ENCODE data around the gene SPHK2. TPM values are rescaled to one million over a fixed set of nuclear protein-coding genes. Genes with fewer than 3 reads are reported as not detected.
A peak's percentile ranks its signal among the peaks of the same experiment; 100 is the strongest.

The SPHK2 gene
- polyA plus RNA-seq, 1 of the 3 experiments (the other 2 are of a cell fraction): 14.8 TPM

DNA sequence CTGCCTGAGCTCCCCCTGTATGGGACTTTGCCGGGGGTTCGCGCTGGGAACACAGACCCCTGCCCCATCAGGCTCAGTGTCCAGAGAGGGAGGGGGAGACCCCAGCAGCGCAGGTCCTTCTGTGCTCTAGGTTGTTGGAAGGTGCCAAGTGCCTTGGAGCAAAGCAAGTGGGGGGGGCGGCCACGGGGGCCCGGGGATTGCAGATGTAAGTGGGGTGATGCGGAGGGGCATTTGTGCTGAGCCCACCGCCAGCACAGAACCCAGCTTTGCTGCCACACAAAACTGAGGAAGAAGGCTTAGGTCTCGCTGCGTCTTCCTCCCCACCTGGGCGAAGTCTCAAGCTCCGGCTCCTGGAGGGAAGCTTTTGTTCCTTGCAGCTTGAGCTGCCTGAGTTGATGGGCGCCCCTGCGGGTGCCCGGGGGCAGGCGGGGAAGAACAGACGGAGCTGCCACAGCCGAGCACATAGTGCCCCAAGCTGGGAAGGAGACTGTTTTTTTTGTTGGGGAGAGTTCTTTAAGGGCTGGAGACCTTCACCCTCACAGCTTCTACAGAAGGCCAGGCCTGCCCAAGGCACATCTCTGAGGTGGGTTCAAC is 55.0 kb downstream of the SPHK2 start:
- 92% methylated on average over 13 of the region's 19 CpGs for WGBS (ENCODE audit: low lambda C conversion rate)
- peaks cover 0 to 8% of the 10 kb centered on the region in 2 experiments; a peak in 1 of 4 replicates for H3K4me1 ChIP-seq (ENCODE audit: control insufficient read depth in 1 of 2, insufficient read depth in 2 of 2, low read depth in 1 of 2, low read length in 1 of 2)
- H3K27ac ChIP-seq (ENCODE audit: low read depth in 2 of 2, low read length in 1 of 2): no peak overlapping the region
- H3K4me2 ChIP-seq: no peak overlapping the region
- no peak overlapping the region for H3K9ac ChIP-seq
- ChIA-PET POLR2A (interaction anchor here (1.5 to 2.1 kb wide), 2 partner anchors 28 to 65 kb away, joined by 3 to 7 read pairs; partner anchors contain the start of gene CA11), CTCF (interaction anchor here (0.6 to 3.7 kb wide), 22 partner anchors 8 to 297 kb away, joined by 3 to 35 read pairs (median 4); partner anchors contain the start of genes BAX, CA11 and FUT2)
- H3K79me2 ChIP-seq (ENCODE audit: insufficient read depth): no peaks in the 10 kb centered on the region
- TF ChIP-seq, protein P1, sequence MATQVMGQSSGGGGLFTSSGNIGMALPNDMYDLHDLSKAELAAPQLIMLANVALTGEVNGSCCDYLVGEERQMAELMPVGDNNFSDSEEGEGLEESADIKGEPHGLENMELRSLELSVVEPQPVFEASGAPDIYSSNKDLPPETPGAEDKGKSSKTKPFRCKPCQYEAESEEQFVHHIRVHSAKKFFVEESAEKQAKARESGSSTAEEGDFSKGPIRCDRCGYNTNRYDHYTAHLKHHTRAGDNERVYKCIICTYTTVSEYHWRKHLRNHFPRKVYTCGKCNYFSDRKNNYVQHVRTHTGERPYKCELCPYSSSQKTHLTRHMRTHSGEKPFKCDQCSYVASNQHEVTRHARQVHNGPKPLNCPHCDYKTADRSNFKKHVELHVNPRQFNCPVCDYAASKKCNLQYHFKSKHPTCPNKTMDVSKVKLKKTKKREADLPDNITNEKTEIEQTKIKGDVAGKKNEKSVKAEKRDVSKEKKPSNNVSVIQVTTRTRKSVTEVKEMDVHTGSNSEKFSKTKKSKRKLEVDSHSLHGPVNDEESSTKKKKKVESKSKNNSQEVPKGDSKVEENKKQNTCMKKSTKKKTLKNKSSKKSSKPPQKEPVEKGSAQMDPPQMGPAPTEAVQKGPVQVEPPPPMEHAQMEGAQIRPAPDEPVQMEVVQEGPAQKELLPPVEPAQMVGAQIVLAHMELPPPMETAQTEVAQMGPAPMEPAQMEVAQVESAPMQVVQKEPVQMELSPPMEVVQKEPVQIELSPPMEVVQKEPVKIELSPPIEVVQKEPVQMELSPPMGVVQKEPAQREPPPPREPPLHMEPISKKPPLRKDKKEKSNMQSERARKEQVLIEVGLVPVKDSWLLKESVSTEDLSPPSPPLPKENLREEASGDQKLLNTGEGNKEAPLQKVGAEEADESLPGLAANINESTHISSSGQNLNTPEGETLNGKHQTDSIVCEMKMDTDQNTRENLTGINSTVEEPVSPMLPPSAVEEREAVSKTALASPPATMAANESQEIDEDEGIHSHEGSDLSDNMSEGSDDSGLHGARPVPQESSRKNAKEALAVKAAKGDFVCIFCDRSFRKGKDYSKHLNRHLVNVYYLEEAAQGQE (IDR thresholded peaks at IDR 0.05; ENCODE audit: low read depth, low read length): no peak
- no peaks in the 10 kb centered on the region for H3F3A ChIP-seq (replicated peaks; ENCODE audit: insufficient read depth)
- no peaks in the 10 kb centered on the region for H3K9me2 ChIP-seq
- H3K9me3 ChIP-seq: no peaks in the 10 kb centered on the region
- no peaks in the 10 kb centered on the region for H3K27me3 ChIP-seq (ENCODE audit: insufficient read depth)
- no peak overlapping the region for H3K4me3 ChIP-seq (ENCODE audit: low read depth in 2 of 2, low read length in 1 of 2)
- no peak for DNase-seq
- H4K20me1 ChIP-seq (ENCODE audit: insufficient read depth): no peaks in the 10 kb centered on the region
- H2AFZ ChIP-seq (ENCODE audit: low read depth): no peak overlapping the region
- no peaks in the 10 kb centered on the region for H3K36me3 ChIP-seq (replicated peaks in 1 of 2; ENCODE audit: control insufficient read depth in 1 of 2, insufficient read depth in 2 of 2, low read length in 1 of 2)

DNA sequence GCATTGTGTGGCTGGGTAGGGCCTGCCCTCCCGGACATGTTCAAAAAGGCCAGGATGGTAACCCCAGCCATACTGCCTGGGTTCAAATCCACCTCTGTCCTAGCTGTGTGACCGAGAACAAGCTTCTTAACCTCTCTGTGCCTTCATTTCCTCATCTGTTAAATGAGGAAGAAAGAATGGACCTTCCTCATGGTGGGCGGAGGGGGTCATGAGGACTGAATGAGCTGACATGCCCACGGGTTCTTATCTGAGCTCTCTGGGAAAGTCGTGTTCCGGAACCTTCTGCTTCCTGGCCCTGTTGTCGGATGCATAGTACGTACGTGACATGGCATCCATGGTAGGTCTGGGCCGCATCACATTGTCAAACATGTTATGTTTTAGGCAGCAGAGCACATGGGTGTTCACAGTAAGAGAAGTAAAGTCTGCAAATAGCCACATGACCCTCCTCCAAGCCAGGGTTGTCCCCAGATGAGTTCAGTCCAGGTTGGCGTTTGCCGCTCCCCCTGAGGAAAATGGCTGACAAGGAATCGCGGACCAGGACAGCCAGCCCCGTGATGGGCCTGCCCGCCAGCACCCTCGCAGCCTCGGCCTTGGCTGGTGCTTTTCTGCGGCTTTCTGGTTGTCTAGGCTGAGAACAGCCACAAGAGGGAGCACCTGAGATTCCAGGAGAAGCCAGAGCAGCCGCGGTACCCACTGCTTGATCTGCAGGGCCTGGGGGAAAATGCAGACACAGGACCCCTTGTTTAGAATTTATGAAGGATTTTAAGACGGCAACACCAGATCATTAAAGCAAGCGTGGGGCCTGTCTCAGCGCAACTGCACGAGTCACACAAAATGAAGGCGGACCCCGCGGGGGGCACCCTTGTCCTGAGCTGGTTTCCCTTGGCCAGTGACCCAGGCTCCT is 55.9 kb downstream of the SPHK2 start:
- H2AFZ ChIP-seq (ENCODE audit: low read depth): peak overlapping the region; percentile 79; the same call in 1 of the 2 replicates
- CTCF ChIA-PET: interaction anchor here (0.6 to 3.7 kb wide), 35 partner anchors 9 to 296 kb away, joined by 3 to 35 read pairs (median 4); partner anchors contain the start of genes BAX, CA11, FUT2 and IZUMO1
- H3K27ac ChIP-seq (ENCODE audit: low read depth in 2 of 2, low read length in 1 of 2): peak overlapping the region in 1 of 2 experiments; percentile 1; a peak in 1 of 4 replicates
- H3K9me2 ChIP-seq: no peaks in the 10 kb centered on the region
- no peak overlapping the region for H3K9ac ChIP-seq
- H3K4me3 ChIP-seq (ENCODE audit: low read depth in 2 of 2, low read length in 1 of 2): no peak overlapping the region
- H3K4me1 ChIP-seq (ENCODE audit: control insufficient read depth in 1 of 2, insufficient read depth in 2 of 2, low read depth in 1 of 2, low read length in 1 of 2): peaks cover 0 to 8% of the 10 kb centered on the region in 2 experiments; a peak in 1 of 4 replicates
- no peak overlapping the region for H3K4me2 ChIP-seq
- H3K79me2 ChIP-seq (ENCODE audit: insufficient read depth): no peaks in the 10 kb centered on the region
- H3K36me3 ChIP-seq (replicated peaks in 1 of 2; ENCODE audit: control insufficient read depth in 1 of 2, insufficient read depth in 2 of 2, low read length in 1 of 2): no peaks in the 10 kb centered on the region
- H3K9me3 ChIP-seq: no peaks in the 10 kb centered on the region
- H3F3A ChIP-seq (replicated peaks; ENCODE audit: insufficient read depth): no peaks in the 10 kb centered on the region
- POLR2A ChIA-PET: interaction anchor here (1.0 to 2.1 kb wide), 3 partner anchors 29 to 64 kb away, joined by 3 to 7 read pairs (median 3); partner anchors contain the start of gene CA11
- WGBS (ENCODE audit: low lambda C conversion rate): 67% methylated on average over 19 of the region's 28 CpGs
- H4K20me1 ChIP-seq (ENCODE audit: insufficient read depth): no peaks in the 10 kb centered on the region
- H3K27me3 ChIP-seq (ENCODE audit: insufficient read depth): no peaks in the 10 kb centered on the region
- peak; percentile 96 for DNase-seq
- TF ChIP-seq NFIC (IDR thresholded peaks at IDR 0.05; ENCODE audit: borderline replicate concordance): no peak
- TF ChIP-seq SIN3A (IDR thresholded peaks at IDR 0.05; ENCODE audit: borderline replicate concordance, low read depth, low read length): no peak
- TF ChIP-seq, protein P2, sequence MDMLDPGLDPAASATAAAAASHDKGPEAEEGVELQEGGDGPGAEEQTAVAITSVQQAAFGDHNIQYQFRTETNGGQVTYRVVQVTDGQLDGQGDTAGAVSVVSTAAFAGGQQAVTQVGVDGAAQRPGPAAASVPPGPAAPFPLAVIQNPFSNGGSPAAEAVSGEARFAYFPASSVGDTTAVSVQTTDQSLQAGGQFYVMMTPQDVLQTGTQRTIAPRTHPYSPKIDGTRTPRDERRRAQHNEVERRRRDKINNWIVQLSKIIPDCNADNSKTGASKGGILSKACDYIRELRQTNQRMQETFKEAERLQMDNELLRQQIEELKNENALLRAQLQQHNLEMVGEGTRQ (IDR thresholded peaks at IDR 0.05; ENCODE audit: borderline replicate concordance, low read depth, low read length): no peak
- peak; percentile 79 for TF ChIP-seq RAD21 (IDR thresholded peaks at IDR 0.05; ENCODE audit: low read length)
- TF ChIP-seq, protein P3, sequence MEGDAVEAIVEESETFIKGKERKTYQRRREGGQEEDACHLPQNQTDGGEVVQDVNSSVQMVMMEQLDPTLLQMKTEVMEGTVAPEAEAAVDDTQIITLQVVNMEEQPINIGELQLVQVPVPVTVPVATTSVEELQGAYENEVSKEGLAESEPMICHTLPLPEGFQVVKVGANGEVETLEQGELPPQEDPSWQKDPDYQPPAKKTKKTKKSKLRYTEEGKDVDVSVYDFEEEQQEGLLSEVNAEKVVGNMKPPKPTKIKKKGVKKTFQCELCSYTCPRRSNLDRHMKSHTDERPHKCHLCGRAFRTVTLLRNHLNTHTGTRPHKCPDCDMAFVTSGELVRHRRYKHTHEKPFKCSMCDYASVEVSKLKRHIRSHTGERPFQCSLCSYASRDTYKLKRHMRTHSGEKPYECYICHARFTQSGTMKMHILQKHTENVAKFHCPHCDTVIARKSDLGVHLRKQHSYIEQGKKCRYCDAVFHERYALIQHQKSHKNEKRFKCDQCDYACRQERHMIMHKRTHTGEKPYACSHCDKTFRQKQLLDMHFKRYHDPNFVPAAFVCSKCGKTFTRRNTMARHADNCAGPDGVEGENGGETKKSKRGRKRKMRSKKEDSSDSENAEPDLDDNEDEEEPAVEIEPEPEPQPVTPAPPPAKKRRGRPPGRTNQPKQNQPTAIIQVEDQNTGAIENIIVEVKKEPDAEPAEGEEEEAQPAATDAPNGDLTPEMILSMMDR (IDR thresholded peaks at IDR 0.05): peak; percentile 82
- TF ChIP-seq YY1 (IDR thresholded peaks at IDR 0.05; ENCODE audit: low read depth): peak; percentile 60; the same call in 1 of the 2 replicates
- TF ChIP-seq, protein P4, sequence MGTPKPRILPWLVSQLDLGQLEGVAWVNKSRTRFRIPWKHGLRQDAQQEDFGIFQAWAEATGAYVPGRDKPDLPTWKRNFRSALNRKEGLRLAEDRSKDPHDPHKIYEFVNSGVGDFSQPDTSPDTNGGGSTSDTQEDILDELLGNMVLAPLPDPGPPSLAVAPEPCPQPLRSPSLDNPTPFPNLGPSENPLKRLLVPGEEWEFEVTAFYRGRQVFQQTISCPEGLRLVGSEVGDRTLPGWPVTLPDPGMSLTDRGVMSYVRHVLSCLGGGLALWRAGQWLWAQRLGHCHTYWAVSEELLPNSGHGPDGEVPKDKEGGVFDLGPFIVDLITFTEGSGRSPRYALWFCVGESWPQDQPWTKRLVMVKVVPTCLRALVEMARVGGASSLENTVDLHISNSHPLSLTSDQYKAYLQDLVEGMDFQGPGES (IDR thresholded peaks at IDR 0.05; ENCODE audit: low read depth, low read length): no peak
- TF ChIP-seq EZH2phosphoT487 (IDR thresholded peaks at IDR 0.05; ENCODE audit: borderline replicate concordance, low read depth): no peak
- 0 out of 2 replicates have a peak, but pooled peaks have one; percentile 34 for TF ChIP-seq TAF1 (IDR thresholded peaks at IDR 0.05; ENCODE audit: borderline replicate concordance, low read depth, low read length)
- TF ChIP-seq CHD2 (IDR thresholded peaks at IDR 0.05; ENCODE audit: low read length, partially characterized antibody): peak; percentile 57
- no peak for TF ChIP-seq MEF2A (IDR thresholded peaks at IDR 0.05; ENCODE audit: borderline replicate concordance, low read depth)
- peak; percentile 80 for TF ChIP-seq SMC3 (IDR thresholded peaks at IDR 0.05; ENCODE audit: low read depth, low read length)

Measured in SK-N-SH (cell line).